Dermis blood vessel endothelial cell (primary cell): Measurements from ENCODE around the gene KRT26. TPM values are rescaled to one million over a fixed set of nuclear protein-coding genes. Genes with fewer than 3 reads are reported as not detected.
"Not testable (repeated sequence)": the region's sequence is repeated elsewhere in the genome, so short reads cannot be mapped to it uniquely, and the experiment has no call there.

Experiments used
- DNase-seq: peaks from one replicate; pipeline ENCODE4 v3.0.0; 2010
- total RNA-seq: library from RNA; depleted of rRNA; stranded (reverse); fragments of >200 nt; gene quantifications from 2 replicates; pipeline ENCODE4 v1.2.3, GENCODE V29; 2014

Gene KRT26, protein sequence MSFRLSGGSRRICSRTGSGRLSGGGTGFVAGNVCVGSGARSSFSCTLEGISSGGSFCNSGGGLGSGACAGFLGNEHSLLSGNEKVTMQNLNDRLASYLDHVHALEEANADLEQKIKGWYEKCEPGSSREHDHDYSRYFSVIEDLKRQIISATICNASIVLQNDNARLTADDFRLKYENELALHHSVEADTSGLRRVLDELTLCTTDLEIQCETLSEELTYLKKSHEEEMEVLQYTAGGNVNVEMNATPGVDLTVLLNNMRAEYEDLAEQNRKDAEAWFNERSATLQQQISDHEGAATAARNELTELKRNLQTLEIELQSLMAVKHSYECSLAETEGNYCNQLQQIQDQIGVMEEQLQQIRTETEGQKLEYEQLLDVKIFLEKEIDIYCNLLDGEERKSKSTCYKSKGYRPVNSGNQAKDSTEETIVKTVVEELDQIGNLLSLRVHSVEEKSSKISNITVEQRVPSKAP
- not detected in 2 replicates for total RNA-seq

DNA sequence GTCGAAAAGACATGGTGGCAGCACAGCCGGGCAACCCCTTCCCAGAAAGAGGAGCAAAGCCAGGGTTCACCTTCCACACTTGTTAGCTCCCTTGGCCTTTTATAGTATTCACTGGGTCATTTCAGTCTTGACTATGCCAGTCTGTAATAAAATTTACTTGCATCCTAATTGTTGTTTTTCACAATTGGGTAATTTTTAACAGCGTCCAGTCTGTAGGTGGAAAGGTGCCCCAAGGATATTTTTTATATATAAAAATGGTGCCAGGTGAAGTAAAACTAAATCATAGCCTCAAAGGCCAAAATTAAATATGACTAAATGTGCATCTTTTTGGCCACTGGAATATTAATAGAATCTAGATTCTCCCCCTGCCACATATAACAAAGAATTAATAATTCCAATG, at the start of gene KRT26:
Gene KRT26, minus strand, starts transcription at position 101 of the 400 bp plus-strand sequence. Its CDS starts 88 bp downstream, at position 13.
- DNase-seq = no peak

DNA sequence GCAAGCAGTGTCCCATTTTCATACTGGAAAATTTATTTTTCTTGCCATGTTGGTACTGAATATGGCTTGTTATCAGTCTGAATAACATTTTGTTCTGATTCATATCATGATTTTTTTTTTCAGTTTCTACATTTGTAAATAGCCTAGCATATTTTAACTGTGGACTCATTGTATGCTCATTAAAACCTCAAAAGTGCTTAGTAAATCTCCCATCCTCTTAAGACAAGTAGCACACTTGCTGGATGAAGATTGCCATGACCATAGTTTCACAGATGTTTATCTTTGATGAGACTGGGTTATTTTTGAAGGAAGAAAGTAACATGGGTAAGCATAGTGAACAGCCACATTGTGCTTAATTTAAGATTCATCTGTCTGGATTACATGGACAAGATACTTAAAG, 49.5 kb upstream of the KRT26 start:
- DNase-seq = no peak

DNA sequence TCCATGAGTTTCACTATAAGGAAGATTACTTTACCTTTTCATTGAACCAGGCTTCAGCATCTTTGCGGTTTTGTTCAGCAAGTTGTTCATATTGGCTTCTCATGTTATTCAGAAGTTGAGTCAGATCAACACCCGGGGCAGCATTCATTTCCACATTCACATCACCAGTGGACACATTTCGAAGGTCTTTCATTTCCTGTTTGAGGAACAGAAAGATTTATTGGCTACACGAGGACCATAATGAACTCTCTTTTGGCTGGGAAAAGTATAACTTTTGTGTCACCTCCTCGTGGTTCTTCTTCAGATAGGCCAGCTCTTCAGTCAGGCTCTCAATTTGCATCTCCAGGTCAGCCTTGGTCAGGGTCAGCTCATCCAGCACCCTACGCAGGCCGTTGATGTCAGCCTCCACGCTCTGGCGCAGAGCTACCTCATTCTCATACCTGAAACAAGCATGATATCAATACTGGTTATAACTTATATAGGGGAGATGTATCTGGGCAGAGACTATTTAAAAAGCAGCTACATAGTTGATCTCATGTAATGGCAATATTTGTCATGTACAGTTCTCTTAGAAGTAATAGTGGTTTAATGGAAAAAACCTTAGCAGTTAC, 48.3 kb upstream of the KRT26 start:
- DNase-seq = no peak

DNA sequence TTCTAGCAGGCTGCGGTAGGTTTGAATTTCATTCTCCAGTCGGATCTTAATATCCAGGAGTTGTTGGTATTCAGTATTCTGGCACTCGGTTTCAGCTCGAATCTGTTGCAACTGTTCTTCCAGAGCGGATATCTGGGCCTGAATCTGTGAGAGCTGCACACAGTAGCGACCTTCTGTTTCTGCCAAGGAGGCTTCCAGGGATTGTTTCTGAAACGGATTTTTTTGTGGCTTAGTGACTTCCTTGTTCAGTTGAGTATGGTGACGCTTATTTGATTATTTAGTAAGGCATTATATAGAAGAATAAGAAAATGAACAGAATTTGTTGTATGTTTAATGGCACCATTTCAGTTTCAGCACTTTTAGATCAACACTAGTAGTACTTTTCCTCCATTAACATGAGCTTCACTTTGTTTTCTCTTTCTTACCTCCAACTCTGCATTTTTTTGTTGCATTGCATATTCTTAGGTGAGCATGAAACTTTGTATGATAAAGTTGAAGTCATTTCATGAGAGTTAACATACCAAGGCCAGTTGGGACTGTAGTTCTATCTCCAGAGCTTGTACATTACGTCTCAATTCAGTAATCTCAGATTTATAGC, 47.6 kb upstream of the KRT26 start:
- peak; percentile 60 for DNase-seq

DNA sequence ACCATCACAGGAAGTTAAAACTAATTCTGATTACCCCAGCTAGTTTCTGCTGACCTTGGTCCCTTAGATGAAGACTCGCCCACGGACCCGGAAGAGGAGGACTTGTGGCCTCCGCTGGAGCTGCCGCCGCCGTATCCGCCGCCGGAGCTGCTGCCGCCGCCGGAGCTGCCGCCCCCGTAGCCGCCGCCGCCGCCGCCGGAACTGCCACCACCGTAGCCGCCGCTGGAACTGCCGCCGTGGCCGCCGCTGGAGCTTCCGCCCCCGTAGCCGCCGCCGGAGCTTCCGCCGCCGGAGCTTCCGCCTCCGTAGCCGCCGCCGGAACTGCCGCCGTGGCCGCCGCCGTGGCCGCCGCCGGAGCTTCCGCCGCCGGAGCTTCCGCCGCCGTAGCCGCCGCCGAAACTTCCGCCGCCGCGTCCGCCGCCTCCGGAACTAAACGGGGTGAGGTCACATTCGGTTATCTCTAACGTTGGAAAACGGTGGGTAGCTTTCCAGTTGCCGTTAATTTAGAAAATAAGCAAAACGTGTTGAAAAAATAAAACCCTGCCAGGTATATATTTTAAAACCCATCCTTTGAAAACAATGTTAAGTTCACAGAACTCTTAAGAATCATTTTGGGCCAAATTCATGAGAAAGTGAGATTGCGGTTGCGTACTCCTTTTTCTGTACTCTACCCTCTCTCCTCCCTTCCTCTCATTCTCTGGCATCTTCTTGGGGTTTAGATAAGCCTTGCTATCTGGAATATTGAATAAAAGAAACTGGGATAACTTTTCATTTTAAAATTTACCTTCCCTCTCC, 46.9 kb upstream of the KRT26 start:
- peak; percentile 88 for DNase-seq

DNA sequence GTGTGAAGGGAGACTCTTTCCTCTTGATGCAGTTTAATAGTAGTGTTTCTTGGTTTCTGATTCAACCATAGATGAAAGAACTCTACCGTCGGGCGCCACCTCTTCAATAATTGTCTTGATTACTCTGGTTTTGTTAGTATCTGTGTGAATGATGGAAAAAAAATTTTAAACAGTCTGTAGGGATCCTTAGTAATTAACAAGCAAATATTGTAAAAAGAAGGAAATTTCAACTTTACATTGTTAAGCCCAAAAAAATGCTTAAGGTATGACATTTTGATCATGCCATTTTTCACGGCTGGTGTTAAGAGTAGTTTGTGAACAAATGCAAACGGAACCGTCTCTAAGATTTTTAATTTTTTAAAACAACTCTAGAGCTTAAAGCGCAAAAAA, 46.3 kb upstream of the KRT26 start:
- DNase-seq = peak; percentile 6

DNA sequence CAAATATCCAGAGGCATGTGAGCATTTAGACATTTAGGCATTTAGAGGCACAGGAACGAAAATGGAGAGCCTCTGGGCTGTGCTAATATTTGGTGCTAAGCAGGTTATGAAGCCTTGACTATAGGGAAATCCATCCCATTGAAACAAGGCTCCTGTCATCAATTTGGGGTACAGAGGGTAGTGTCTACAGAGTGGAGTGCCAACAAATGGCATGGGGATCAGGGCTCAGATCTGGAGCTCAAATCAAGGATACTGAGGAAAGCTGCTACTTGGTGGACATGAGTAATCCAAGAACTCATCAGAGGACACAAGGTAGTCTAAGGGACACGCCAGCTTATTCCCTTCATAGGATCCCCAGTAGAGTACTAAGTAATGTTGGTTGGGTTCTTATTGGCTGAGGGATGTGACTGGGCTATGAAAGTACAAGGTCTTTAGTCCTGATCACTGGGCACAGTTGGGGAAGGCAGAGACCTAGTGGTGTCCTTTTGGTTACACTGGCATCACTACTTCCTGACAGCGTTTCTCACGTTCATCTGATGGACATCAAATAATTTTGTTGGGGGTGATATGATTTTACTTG, 45.2 kb upstream of the KRT26 start:
- no peak for DNase-seq

DNA sequence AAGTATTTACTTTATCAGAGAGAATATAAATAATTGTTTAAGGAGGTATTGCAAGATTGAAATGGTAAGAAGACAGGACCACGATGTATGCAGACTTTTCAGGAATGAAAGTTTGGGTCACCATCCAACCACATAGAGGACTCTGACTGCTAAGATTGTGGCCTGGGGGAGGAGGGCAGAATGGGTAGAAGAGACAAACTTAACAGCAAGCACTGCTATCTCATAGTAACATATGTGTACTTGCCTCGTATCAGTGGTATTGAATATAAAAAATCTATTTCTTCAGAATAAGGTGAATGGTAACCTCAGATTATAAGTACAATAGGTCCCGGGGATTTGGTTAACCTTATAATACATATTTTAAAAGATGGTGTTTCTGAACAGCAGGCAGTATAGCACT, 44.6 kb upstream of the KRT26 start:
- no peak for DNase-seq

DNA sequence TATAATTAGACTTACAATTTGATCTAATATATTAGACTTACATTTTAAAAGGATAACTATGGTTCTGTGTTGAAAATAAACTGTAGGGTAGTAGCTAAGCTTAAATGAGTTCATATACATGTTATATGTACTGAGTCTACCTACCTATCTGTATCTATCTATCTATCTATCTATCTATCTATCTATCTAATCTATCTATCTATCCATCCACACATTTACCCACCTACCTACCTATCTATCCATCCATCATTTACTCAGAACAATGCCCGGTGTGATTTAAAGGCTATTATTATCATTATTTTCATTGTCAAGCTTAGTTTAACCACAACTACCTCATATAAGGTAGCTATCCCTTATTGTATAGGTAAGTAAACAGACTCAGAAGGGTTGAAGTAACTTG, 43.4 kb upstream of the KRT26 start:
- DNase-seq = no peak

DNA sequence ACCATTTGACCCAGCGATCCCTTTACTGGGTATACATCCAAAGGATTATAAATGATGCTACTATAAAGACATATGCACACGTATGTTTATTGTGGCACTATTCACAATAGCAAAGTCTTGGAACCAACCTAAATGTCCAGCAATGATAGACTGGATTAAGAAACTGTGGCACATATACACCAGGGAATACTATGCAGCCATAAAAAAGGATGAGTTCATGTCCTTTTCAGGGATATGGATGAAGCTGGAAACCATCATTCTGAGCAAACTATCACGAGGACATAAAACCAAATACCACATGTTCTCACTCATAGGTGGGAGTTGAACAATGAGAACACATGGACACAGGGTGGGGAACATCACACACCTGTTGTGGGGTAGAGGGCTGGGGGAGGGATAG, 42.7 kb upstream of the KRT26 start:
- DNase-seq = not testable (repeated sequence)

DNA sequence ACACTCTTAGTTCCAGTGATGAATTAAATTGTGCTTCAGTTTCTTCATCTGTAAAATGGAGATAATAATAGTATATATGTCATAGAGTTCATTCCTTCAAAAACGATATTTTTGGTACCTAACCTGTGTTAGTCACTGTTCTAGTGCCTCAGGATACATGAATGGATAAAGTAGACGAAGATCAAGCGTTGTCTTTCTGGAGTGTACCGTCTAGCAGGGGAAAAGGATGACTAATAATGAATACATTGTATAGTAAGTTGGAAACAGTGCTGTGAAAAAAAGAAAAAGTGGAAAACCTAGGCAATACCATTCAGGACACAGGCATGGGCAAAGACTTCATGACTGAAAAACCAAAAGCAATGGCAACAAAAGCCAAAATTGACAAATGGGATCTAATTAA, 41.8 kb upstream of the KRT26 start:
- DNase-seq = peak; percentile 33

DNA sequence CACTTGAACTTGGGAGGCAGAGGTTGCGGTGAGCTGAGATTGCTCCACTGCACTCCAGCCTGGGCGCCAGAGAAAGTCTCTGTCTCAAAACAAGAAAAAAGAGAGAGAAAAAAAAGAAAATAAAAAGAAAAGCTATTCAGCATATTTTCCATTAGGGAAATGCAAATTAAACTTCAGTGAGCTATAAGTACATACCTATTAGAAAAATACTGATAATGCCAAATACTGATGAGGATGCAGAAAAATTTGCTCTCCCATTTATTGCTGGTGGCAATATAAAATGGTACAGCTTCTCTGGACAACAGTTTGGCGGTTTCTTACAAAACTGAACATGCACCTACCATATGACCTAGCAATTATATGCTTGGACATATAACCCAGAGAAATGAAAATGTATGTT, 40.6 kb upstream of the KRT26 start:
- DNase-seq = no peak

DNA sequence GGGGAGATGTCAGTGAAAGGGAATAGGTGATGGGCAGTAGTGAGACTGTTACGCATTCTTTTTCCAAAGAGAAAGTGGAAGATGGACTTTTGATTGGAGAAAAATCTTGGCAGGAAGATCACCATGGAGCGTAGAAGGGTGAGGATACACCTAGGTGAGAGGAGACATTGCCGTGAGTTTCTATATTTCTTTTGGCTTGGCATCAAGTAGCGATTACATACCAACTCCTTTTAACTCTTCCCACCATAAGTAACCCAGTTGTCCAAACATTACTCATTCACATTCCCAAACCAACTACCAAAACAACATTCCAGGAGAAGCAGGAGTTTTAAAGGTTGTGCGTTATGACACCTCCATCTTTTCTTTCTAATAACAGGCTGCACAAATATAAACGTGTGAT, 38.5 kb upstream of the KRT26 start:
- DNase-seq = peak; percentile 58

DNA sequence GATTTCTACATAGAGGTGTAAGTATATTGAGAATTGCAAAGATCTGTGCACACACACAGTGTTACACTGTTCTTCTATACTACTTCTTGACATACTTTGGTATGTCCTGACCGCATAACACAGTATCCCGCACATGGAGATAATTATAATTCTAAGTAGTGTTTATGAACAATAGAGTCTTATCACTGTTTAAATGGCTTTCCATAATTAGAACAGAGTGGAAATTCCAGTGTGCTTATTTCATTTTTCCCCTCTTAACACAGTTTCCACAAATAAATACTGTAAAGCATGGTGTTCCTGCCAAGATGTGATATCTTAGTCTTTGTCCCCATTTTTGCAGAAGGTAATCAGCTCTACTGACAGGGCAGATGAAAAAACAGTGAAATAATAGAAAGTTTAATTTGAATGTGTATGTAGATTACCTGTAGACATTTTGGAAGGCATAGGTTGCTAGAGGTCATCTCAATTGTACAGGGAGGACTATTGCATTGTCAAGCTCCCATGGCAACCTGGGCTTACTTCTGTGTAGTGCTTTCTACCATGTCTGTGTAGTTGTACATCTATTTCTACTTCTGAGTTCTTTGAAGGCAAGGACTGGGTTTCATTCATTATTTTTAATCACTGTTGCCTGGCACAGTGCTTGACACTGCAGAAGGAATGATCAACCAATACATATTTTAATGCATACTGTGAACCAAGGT, 37.9 kb upstream of the KRT26 start:
- peak; percentile 64 for DNase-seq

DNA sequence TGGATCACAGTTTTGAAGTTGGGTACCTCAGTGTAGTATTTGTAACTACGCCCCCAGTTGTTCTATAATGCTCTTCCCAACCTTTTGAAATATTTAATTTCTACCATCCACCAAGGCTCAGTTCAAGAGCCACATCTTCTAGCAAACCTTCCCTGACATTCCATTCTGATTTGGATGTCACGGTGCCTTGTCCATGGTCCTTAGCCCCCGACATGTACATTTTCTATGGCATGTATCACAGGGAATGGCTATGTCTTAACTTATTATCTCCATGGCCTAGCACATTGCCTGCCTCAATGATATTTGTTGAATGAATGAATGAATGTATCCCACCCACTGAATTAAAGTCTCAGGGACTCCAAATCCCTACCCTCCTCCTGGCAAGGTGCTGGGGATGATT, 34.1 kb upstream of the KRT26 start:
- no peak for DNase-seq

DNA sequence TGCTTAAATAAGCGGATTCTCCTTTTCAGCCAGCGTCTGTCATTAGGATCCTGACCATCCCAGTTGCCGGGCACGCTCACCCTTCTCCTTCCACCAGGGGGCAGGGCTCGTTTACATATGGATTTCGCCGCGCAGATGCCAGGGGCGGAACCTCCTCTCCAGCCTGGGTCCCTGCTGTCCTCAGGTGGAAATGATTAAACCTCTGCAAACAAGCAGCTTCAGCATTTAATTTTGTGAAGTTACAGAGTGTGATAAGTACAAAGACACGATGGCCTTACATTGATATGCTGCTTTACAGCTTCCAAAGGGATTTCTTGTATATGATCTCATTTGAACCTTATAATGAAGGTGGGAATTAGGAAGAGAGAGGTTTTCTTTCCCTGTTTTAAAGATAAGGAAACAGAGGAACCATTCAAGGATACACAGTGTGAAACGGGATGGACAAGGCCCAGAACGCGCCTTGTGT, 31.6 kb upstream of the KRT26 start:
- peak; percentile 81 for DNase-seq

DNA sequence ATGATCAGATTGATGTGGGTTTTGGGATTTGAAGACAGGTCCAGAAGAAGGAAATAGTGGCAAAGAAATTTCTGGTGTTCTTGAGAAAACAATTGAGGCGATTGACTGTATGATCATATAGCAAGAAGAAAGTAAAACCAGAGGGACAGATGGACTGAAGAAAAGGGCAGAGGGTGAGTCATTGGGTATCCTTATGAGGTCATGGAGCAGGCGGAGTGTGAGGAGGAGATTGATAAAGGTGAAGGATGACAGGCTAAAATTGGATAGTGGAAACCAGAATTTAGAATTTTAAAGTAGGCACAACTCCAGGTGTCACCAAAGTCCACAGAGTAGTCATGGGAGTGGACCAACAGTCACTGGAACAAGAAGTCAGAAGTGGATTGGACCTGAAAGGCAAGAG, 29.2 kb upstream of the KRT26 start:
- DNase-seq = no peak

DNA sequence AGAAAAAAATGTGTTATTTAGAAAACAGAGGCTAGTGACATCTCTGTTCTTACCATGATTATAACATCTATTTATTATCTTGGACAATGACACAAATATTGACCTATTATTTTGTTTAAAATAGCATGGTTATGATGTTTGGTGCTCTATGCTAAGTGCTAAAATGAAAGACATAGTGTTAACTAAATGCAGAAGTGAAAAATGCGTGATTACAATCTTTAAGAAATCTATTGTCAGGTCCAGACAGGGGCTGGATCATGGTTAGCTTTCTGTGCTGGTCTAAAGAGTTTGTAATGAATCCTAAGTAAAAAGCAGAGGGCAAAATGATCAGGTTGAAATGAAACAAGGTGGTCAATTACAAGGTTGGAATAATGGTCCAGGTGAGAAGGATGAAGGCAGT, 28.4 kb upstream of the KRT26 start:
- DNase-seq = no peak

DNA sequence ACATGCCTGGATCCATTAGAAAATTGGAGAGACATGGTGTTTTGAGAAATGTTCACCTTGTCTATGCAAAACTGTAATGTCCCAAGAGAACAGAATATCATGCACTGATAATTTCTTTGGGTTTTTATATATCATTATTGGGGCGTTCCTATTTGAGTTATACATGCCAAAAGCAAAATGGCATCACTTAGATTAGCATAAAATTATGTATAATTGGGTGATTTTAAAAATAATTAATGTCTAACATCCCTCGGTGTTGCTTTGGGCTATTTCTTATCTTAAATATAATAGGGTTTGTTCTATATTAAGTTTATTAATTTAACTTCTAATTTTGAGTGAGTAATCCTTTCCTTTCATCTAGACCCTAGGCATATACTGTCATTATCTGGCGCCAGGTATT, 27.9 kb upstream of the KRT26 start, which contains the start of gene KRT28:
Gene KRT28, minus strand, starts transcription at position 101 of the 400 bp plus-strand sequence. Its CDS starts 66 bp downstream, at position 35.
- no peak for DNase-seq

DNA sequence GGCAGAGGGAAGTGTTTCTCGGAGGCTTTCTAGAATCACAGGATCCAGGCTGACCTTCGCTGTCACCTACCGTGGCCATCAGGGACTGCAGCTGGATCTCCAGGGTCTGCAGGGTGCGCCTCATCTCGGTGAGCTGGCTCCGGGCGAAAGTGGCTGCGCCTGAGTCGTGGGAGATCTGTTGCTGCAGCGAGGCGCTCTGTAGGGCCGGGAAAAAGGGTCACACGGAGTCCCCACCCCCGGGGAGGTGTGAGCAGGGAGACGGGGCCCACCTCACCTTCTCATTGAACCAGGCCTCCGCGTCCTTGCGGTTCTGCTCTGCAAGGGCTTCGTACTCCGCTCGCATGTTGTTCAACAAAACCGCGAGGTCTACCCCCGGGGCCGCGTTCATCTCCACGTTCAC, 24.8 kb upstream of the KRT26 start:
- no peak for DNase-seq

DNA sequence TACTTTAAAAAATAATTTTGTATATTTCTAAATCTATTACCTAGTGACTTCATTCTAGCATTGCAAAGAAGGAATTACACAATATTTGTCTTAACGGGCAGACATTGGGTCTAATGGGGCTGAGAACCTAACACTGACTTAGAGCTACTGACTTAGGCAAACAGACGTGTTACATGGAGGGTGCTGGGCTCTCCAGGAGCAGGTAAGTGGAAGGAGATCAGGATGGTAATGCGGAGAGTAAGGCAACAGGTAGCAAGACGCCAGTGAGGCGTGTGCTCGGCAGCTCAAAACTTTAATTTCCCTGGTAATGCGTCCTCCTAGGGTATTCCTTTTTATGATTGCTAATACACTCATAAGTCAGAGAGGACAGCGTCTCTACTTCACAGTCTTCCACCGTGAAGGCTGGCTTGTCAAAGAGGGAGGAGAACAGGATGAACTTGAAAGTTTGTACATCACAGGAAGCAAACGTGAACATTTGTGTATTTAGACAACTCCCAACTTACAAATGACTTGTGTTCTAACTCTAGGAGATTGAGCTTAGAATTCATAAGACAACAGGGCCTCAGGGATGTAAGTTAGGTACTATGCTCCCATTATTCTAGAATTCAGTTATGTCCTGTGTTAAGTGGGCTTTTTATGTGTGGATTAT, 23.1 kb upstream of the KRT26 start:
- no peak for DNase-seq
